Suppressor macrophage (primary cell): ENCODE measurements around the gene ANO6.
A peak's percentile ranks its signal among the peaks of the same experiment; 100 is the strongest.

ENCODE experiments used
- DNase-seq, 4 experiments: peaks; one replicate each; pipeline ENCODE4 v3.0.0-alpha.2; 2020 to 2022
- total RNA-seq, 17 experiments: gene quantifications; one replicate each; lab custom pipeline; 2026; ENCODE audit warnings: mixed read lengths in 6 of 17, inconsistent platforms in 3 of 17; lab: John Stamatoyannopoulos, UW

The ANO6 gene
- total RNA-seq, result 264 to 409 (median 342) reads per million in 17 experiments

GRCh38 chr12:45215419-45216229, at the start of gene ANO6:
Gene ANO6 (plus strand): TSS chr12:45216095. CDS start chr12:45216322, 227 bp downstream.
- DNase-seq, result peak; percentile 91 to 95 (median 94)

- DNase-seq, result no peak
Observed at GRCh38 chr12:45168976-45169375, 46.9 kb upstream of the ANO6 start.

- peak; percentile 86 to 92 (median 92) for DNase-seq
Observed at GRCh38 chr12:45170456-45171042, 45.3 kb upstream of the ANO6 start.

- DNase-seq, result peak in 3 of 4 experiments; percentile 7 to 36 (median 22)
Observed at GRCh38 chr12:45173293-45173692, 42.6 kb upstream of the ANO6 start.

- no peak for DNase-seq
Observed at GRCh38 chr12:45174595-45174994, 41.3 kb upstream of the ANO6 start.

GRCh38 chr12:45178771-45179170, 37.1 kb upstream of the ANO6 start:
- no peak for DNase-seq

GRCh38 chr12:45182511-45182910, 33.4 kb upstream of the ANO6 start:
- DNase-seq, result no peak

- DNase-seq, result no peak
Observed at GRCh38 chr12:45183246-45183645, 32.6 kb upstream of the ANO6 start.

- DNase-seq, result peak; percentile 43 to 81 (median 60)
Observed at GRCh38 chr12:45184147-45184963, 31.5 kb upstream of the ANO6 start.

- no peak for DNase-seq
Observed at GRCh38 chr12:45186762-45187161, 29.1 kb upstream of the ANO6 start.

GRCh38 chr12:45189766-45190403, 26.0 kb upstream of the ANO6 start:
- no peak for DNase-seq

GRCh38 chr12:45191239-45191638, 24.7 kb upstream of the ANO6 start:
- DNase-seq, result peak in 1 of 4 experiments; percentile 19

GRCh38 chr12:45192707-45193106, 23.2 kb upstream of the ANO6 start:
- no peak for DNase-seq

GRCh38 chr12:45200491-45201043, 15.3 kb upstream of the ANO6 start:
- DNase-seq, result peak in 3 of 4 experiments; percentile 41 to 70 (median 68)

GRCh38 chr12:45203767-45204166, 12.1 kb upstream of the ANO6 start:
- peak in 2 of 4 experiments; percentile 30 to 37 for DNase-seq

GRCh38 chr12:45204757-45205156, 11.1 kb upstream of the ANO6 start:
- DNase-seq, result peak in 3 of 4 experiments; percentile 12 to 47 (median 42)

- no peak for DNase-seq
Observed at GRCh38 chr12:45205165-45205825, 10.6 kb upstream of the ANO6 start.

- peak in 1 of 4 experiments; percentile 37 for DNase-seq
Observed at GRCh38 chr12:45208604-45209487, 7.0 kb upstream of the ANO6 start.

GRCh38 chr12:45209784-45210183, 6.1 kb upstream of the ANO6 start:
- no peak for DNase-seq

- DNase-seq, result no peak
Observed at GRCh38 chr12:45212064-45212463, 3.8 kb upstream of the ANO6 start.

GRCh38 chr12:45213107-45213506, 2.8 kb upstream of the ANO6 start:
- no peak for DNase-seq
